Neural cell (in vitro differentiated cells): ENCODE measurements around the gene RTN4R. TPM values are rescaled to one million over a fixed set of nuclear protein-coding genes. Genes with fewer than 3 reads are reported as not detected.

Experiments used
- H2AFZ ChIP-seq: fragments of 200-600, 300-800 bp; sonication (generic), shearing (Covaris generic); 2 replicates; pipeline ENCODE4 v1.6.0; 2014; ENCODE audit warnings: low read depth, mild to moderate bottlenecking, antibody characterized with exemption, low read length, moderate library complexity
- H3F3A ChIP-seq: fragments of 200-600 bp; shearing (Covaris generic); 2 replicates; pipeline ENCODE4 v1.6.1; 2016; ENCODE audit warnings: mild to moderate bottlenecking, moderate library complexity, mixed read lengths, antibody characterized with exemption, low read length; ENCODE audit not compliant: insufficient read depth, poor library complexity, severe bottlenecking
- H3K27ac ChIP-seq: fragments of 200-600, 300-800 bp; sonication (generic), shearing (Covaris generic); 2 replicates; pipeline ENCODE4 v1.5.1; 2014; ENCODE audit warnings: mild to moderate bottlenecking, low read length, moderate library complexity
- H3K27me3 ChIP-seq: fragments of 300-800, 200-600 bp; sonication (generic), shearing (Covaris generic); 2 replicates; pipeline ENCODE4 v1.6.0; 2014; ENCODE audit warnings: mild to moderate bottlenecking, low read depth, low read length, moderate library complexity; ENCODE audit not compliant: insufficient read depth
- H3K36me3 ChIP-seq: fragments of 300-800, 200-600 bp; sonication (generic), shearing (Covaris generic); 2 replicates; pipeline ENCODE4 v1.5.1; 2014; ENCODE audit warnings: mild to moderate bottlenecking, antibody characterized with exemption, low read length, moderate library complexity; ENCODE audit not compliant: insufficient read depth
- H3K4me2 ChIP-seq: fragments of 300-800, 200-600 bp; sonication (generic), shearing (Covaris generic); 2 replicates; pipeline ENCODE4 v1.6.0; 2014; ENCODE audit warnings: mild to moderate bottlenecking, low read length
- H3K4me3 ChIP-seq: fragments of 300-800, 200-600 bp; sonication (generic), shearing (Covaris generic); 2 replicates; pipeline ENCODE4 v1.5.1; 2014; ENCODE audit warnings: mild to moderate bottlenecking, low read length, moderate library complexity
- H3K79me2 ChIP-seq: fragments of 200-600 bp; shearing (Covaris generic); replicated peaks from 2 replicates; pipeline ENCODE4 v1.6.0; 2014; ENCODE audit warnings: mild to moderate bottlenecking, low read length, moderate library complexity; ENCODE audit not compliant: insufficient read depth
- H3K9ac ChIP-seq: fragments of 300-800, 200-600 bp; sonication (generic), shearing (Covaris generic); 2 replicates; pipeline ENCODE4 v1.6.1; 2016; ENCODE audit warnings: mild to moderate bottlenecking, low read length, mixed read lengths
- H3K9me2 ChIP-seq: fragments of 200-600 bp; shearing (Covaris generic); 2 replicates; pipeline ENCODE4 v1.6.1; 2016; ENCODE audit warnings: mild to moderate bottlenecking, low read length, mixed read lengths; ENCODE audit not compliant: insufficient read depth
- H3K9me3 ChIP-seq: fragments of 200-600, 300-800 bp; sonication (generic), shearing (Covaris generic); 2 replicates; pipeline ENCODE4 v1.6.1; 2016; ENCODE audit warnings: mild to moderate bottlenecking, mixed run types, low read length, moderate library complexity, mixed read lengths
- H4K20me1 ChIP-seq: fragments of 200-600 bp; shearing (Covaris generic); 2 replicates; pipeline ENCODE4 v1.6.1; 2016; ENCODE audit warnings: mild to moderate bottlenecking, mixed run types; ENCODE audit not compliant: insufficient read depth
- EP300 ChIP-seq: fragments of 450-650 bp; conservative IDR thresholded peaks from 2 replicates; pipeline ENCODE4 v1.6.1; 2014; ENCODE audit warnings: antibody characterized with exemption, mild to moderate bottlenecking, moderate library complexity; ENCODE audit not compliant: poor library complexity, severe bottlenecking
- EZH2 ChIP-seq: fragments of 200-600, 300-800 bp; shearing (Covaris generic), sonication (generic); IDR thresholded peaks from 2 replicates; pipeline ENCODE4 v1.6.1; 2014; ENCODE audit warnings: antibody characterized with exemption, low read length, borderline replicate concordance, mild to moderate bottlenecking; ENCODE audit not compliant: insufficient read depth, poor library complexity, severe bottlenecking
- MXI1 ChIP-seq: fragments of 450-650 bp; conservative IDR thresholded peaks from 2 replicates; pipeline ENCODE4 v1.6.1; 2014; ENCODE audit warnings: antibody characterized with exemption, mild to moderate bottlenecking; ENCODE audit not compliant: poor library complexity, severe bottlenecking
- POLR2AphosphoS5 ChIP-seq: IDR thresholded peaks from 2 replicates; pipeline ENCODE4 v1.6.1; 2012
- RAD21 ChIP-seq: fragments of 450-650 bp; conservative IDR thresholded peaks from 2 replicates; pipeline ENCODE4 v1.6.1; 2014; ENCODE audit warnings: antibody characterized with exemption, mild to moderate bottlenecking, moderate library complexity
- SMC3 ChIP-seq: fragments of 450-650 bp; conservative IDR thresholded peaks from 2 replicates; pipeline ENCODE4 v1.6.1; 2014; ENCODE audit warnings: antibody characterized with exemption, mild to moderate bottlenecking, moderate library complexity; ENCODE audit not compliant: poor library complexity
- TAF1 ChIP-seq: IDR thresholded peaks from 2 replicates; pipeline ENCODE4 v1.6.1; 2012; ENCODE audit warnings: low read depth
- polyA plus RNA-seq: library from polyadenylated mRNA; depleted of rRNA; stranded (reverse); fragments of >200 nt; gene quantifications from 2 replicates; pipeline ENCODE4 v1.2.3, GENCODE V29; 2014
- TF ChIP-seq, protein P1 (sequence below): fragments of 450-650 bp; IDR thresholded peaks from 2 replicates; pipeline ENCODE4 v1.5.1; 2014; ENCODE audit warnings: antibody characterized with exemption, mild to moderate bottlenecking, moderate library complexity; ENCODE audit not compliant: poor library complexity, severe bottlenecking
- TF ChIP-seq, protein P2 (sequence below): IDR thresholded peaks from 2 replicates; pipeline ENCODE4 v1.6.1; 2012; ENCODE audit warnings: borderline replicate concordance

The RTN4R gene
- polyA plus RNA-seq, 1 donor from 2014 or later: 13.6 TPM

DNA sequence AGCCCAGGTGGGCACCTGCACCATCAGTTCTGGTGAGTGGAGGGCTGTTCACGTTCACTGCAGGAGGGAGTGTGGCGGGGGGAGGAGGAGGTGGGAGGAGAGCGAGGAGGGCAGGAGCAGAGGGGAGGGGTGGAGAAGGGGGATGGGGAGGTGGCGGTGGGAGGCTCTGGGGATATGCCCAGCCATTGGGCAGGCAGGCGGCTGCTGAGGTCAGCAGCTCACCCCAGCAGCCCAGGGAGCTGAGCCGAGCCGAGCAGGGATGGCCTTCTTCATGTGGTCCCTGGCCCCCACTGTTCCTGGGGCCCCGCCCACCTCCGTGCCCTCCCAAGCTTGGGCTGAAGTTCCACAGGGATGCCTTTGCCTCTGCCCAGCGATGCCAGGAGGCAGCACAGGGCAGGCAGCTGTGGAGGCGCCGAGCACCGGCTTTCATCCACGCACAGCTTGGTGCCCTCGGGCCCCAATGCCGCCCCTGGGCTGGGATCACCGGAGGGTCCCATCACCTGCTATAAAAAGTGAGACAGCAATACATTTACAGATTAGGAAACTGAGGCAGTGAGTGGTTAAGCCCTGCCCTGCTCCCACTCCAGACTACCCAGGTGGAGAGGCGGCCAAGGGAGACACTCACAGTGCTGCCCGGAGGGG, 21.6 kb downstream of the RTN4R start:
- Histone ChIP-seq H3K4me2 (no peak overlapping the region), H4K20me1 (no peaks in the 10 kb centered on the region), H3K36me3 (no peaks in the 10 kb centered on the region), H3K9me2 (no peaks in the 10 kb centered on the region), H2AFZ (no peak overlapping the region), H3K9ac (no peak overlapping the region), H3F3A (no peaks in the 10 kb centered on the region), H3K4me3 (no peak overlapping the region), H3K79me2 (no peaks in the 10 kb centered on the region), H3K27me3 (no peaks in the 10 kb centered on the region), H3K27ac (no peak overlapping the region), H3K9me3 (no peaks in the 10 kb centered on the region)
- no peak for TF ChIP-seq RAD21
- no peak for TF ChIP-seq POLR2AphosphoS5
- TF ChIP-seq, protein P1, sequence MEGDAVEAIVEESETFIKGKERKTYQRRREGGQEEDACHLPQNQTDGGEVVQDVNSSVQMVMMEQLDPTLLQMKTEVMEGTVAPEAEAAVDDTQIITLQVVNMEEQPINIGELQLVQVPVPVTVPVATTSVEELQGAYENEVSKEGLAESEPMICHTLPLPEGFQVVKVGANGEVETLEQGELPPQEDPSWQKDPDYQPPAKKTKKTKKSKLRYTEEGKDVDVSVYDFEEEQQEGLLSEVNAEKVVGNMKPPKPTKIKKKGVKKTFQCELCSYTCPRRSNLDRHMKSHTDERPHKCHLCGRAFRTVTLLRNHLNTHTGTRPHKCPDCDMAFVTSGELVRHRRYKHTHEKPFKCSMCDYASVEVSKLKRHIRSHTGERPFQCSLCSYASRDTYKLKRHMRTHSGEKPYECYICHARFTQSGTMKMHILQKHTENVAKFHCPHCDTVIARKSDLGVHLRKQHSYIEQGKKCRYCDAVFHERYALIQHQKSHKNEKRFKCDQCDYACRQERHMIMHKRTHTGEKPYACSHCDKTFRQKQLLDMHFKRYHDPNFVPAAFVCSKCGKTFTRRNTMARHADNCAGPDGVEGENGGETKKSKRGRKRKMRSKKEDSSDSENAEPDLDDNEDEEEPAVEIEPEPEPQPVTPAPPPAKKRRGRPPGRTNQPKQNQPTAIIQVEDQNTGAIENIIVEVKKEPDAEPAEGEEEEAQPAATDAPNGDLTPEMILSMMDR: no peak
- TF ChIP-seq EZH2: no peak
- no peak for TF ChIP-seq MXI1
- TF ChIP-seq TAF1: no peak
- TF ChIP-seq, protein P2, sequence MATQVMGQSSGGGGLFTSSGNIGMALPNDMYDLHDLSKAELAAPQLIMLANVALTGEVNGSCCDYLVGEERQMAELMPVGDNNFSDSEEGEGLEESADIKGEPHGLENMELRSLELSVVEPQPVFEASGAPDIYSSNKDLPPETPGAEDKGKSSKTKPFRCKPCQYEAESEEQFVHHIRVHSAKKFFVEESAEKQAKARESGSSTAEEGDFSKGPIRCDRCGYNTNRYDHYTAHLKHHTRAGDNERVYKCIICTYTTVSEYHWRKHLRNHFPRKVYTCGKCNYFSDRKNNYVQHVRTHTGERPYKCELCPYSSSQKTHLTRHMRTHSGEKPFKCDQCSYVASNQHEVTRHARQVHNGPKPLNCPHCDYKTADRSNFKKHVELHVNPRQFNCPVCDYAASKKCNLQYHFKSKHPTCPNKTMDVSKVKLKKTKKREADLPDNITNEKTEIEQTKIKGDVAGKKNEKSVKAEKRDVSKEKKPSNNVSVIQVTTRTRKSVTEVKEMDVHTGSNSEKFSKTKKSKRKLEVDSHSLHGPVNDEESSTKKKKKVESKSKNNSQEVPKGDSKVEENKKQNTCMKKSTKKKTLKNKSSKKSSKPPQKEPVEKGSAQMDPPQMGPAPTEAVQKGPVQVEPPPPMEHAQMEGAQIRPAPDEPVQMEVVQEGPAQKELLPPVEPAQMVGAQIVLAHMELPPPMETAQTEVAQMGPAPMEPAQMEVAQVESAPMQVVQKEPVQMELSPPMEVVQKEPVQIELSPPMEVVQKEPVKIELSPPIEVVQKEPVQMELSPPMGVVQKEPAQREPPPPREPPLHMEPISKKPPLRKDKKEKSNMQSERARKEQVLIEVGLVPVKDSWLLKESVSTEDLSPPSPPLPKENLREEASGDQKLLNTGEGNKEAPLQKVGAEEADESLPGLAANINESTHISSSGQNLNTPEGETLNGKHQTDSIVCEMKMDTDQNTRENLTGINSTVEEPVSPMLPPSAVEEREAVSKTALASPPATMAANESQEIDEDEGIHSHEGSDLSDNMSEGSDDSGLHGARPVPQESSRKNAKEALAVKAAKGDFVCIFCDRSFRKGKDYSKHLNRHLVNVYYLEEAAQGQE: no peak
- no peak for TF ChIP-seq SMC3
- TF ChIP-seq EP300: no peak

DNA sequence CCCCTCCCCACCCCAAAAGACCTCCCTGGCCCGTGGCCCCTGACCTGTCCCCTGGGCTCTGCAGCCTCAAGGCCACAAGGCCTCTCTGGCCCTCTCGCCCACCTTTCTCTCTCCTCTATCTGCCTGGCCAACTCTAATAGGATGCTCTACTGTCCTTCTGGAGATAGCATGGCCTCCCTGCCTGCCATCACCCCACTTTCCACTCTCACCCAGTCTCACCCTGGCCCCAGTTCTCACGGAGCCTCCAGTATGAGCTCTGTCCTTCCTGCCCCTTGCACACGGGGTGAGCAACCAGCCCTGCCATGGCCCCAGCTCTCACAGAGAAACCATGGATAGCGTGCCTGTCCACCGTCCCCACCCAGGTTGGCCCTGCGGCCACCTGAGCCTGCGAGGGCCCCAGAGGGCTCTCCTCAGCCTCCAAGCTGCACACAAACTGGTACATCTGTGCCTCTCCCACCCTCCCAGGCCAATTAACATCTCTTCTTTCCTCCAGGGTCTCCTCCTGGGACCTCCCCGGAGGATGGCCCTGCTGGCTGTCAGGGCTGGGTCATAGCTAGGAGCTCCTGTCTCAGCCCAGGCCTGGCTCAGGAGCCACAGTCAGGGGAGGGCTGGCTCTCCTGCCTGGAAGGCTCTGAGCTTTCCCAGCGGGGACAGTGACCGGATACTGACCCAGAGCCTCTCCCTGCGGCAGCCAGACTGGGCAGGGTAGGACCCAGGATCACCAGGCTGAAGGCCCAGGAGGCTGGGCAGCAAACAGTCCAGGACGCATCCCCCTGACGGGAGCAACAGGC, 22.3 kb downstream of the RTN4R start:
- Histone ChIP-seq H3K27ac (peak overlapping the region; percentile 3), H2AFZ (no peak overlapping the region), H4K20me1 (no peaks in the 10 kb centered on the region), H3K4me2 (no peak overlapping the region), H3K9me2 (no peaks in the 10 kb centered on the region), H3F3A (no peaks in the 10 kb centered on the region), H3K36me3 (no peaks in the 10 kb centered on the region), H3K4me3 (peak overlapping the region; percentile 55), H3K79me2 (no peaks in the 10 kb centered on the region), H3K9me3 (no peaks in the 10 kb centered on the region), H3K9ac (peak overlapping the region; percentile 23), H3K27me3 (no peaks in the 10 kb centered on the region)
- TF ChIP-seq, protein P1: no peak
- TF ChIP-seq POLR2AphosphoS5 (no peak), SMC3 (no peak), EP300 (no peak), TAF1 (no peak), MXI1 (no peak), EZH2 (no peak), RAD21 (no peak)
- TF ChIP-seq, protein P2: no peak
